Stimulated activated CD4-positive, alpha-beta T cell treated with anti-CD3 and anti-CD28 coated beads, Interleukin-1b, Interleukin-23, amount 100 ng/mL, for 48 hours (primary cell): ENCODE data around the gene GRIP2.
"Not testable (repeated sequence)": the region's sequence is repeated elsewhere in the genome, so short reads cannot be mapped to it uniquely, and the experiment has no call there.

ENCODE experiments used
- DNase-seq: peaks from one replicate; pipeline ENCODE4 v3.0.0-alpha.2; 2020

GRIP2 gene

GRCh38 chr3:14519406-14519805 lies 20.7 kb downstream of the GRIP2 start:
- DNase-seq: no peak

DNA sequence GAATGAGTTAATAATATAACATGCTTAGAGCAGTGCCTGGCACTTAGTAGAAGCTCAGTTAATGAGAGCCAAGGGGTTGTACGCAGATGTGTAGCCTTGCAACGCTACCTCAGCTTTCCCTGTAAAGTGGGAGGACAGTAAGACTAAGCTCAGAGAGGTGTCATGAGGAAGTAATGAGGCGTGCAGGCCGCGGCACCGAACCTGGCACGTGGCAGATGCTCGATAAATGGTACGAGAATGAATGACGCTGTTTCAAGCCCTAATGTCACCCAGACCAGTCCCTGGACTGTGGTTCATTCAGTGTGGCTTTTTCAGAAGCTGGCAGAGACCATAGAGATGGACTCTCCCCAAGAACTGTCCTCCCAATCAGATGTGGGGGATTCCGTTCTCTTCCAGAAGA lies 21.2 kb downstream of the GRIP2 start:
- DNase-seq: no peak

GRCh38 chr3:14518432-14518802 lies 21.7 kb downstream of the GRIP2 start:
- no peak for DNase-seq

- DNase-seq: no peak
These were observed 22.3 kb downstream of the GRIP2 start for GRCh38 chr3:14517601-14518431.

DNA sequence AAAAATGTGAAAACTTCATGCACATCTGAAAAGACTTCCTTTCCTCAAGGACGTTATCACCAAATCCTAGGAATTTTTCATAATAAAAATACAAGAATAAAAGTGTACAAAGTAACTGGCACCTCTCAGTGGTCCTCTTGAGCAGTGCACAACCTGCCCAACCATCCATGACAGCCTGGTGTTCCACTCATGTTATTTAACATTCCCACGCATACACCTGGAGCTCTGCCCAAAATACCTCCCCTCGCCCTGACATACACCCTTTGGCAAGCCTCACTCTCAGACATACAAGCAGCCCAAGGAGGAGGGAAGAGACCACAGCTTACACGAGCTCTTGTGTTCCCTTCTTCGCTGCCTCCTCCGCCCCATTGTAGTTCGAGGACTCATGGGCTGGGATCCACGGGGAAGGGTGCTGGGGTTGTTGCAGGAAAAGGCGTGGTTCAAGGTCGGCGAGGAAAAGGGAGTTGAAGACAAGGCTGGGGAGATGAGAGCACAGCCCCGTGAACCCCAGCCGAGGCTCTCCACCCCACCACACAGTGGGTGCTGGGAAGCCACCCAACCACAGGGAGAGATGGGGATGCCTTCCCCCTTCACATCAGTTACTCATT lies 23.3 kb downstream of the GRIP2 start:
- DNase-seq: no peak

- DNase-seq: not testable (repeated sequence)
These were observed 24.6 kb downstream of the GRIP2 start for GRCh38 chr3:14515526-14515925.

DNA sequence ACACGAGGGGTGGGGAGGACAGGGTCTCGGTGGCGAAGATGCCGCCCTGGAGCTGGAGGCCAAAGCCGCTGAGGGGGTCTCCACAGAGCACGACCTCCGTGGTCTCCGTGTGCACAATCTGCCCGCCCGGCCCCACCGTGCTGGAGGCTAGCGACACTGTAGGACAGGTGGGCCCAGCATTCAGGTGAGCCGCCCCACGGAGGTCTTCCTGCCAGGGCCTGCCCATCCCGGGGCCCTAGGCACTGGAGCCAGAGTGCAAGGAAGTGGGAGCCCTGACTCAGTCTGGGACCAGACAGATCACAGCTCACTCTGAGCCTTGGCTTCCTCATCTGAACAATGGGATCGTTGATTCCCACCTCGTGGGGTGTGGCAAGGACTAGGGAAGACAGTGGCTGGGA lies 25.8 kb downstream of the GRIP2 start:
- DNase-seq: no peak

- DNase-seq: no peak
These were observed 26.4 kb downstream of the GRIP2 start for GRCh38 chr3:14513566-14514322.

DNA sequence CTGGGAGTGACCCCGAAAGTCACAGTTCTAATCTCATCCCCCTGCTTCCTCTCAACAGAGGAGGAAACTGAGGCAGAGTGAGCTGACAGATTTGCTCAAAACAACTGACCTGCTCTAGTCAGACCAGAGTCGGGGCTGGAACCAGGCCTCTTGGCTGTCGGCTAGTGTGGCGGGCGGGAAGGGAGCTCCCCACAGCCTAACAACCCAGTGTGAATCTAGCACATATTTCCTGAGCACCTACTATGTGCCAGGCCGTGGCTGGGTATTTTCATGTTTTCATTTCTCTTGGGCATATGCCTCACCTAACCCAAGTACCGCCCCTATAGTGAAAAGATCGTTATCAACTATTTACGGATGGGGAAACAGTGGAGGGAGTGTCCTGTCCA lies 27.2 kb downstream of the GRIP2 start:
- DNase-seq: no peak

DNA sequence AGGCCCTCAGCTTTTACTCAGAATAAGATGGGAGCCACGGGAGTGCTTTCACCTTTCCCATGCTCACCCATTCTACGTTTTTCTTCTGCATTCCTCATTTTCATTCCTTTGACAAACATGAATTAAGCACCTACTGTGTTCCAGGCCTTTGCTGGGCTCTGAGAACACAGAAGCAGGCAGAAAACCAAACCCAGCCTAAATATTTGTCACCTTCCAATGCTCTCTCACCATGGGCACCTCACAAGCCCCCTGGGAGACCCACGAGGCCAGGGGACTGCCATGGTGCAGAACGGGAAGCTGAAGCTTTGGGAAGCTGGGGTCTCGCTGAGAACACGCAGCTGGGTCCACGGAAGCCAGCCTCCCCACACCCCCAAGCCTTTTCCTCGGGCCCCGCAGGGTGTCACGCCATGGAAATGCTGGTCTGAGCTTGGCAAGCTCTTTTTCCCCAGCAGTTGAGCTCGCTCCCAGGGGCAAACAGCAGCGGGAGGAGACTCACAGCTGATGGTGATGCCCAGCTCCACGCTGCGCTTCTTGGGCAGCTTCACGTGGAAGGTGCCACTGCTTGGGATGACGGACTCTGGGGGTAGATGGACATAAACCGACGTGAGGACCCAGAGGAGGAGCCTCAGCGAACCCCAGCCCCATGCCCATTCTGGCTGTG lies 27.7 kb downstream of the GRIP2 start:
- DNase-seq: no peak

DNA sequence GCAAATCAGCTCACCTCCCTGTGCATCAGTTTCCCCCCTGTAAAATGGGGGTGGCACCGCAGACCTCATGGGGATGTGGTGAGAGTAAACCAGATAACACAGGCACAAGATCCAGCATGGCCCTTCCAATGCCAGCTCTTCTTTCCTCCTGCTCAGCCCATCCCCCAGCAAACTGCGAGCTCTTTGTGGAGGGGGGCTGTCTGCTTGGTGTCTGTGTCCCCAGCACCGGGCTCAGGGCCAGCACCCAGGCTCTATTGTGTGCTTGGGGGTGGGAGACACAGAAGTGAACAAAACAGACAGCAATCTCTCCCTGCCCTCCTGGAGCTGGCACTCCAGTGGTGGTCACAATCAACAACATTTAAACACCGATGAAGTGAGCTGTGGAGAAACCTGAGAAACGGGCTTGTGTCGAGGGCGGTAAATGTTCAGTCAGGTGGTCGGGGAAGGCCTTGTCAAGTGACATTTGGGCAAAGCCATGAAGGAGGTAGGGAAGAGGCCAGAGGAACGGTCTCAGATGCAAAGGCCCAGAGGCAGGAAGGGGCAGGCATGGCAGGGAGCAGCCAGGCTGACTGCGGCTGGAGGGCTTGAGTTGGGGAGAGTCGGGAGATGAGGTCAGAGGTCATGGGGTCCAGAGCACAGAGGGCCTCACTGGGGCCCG lies 28.4 kb downstream of the GRIP2 start:
- DNase-seq: no peak

DNA sequence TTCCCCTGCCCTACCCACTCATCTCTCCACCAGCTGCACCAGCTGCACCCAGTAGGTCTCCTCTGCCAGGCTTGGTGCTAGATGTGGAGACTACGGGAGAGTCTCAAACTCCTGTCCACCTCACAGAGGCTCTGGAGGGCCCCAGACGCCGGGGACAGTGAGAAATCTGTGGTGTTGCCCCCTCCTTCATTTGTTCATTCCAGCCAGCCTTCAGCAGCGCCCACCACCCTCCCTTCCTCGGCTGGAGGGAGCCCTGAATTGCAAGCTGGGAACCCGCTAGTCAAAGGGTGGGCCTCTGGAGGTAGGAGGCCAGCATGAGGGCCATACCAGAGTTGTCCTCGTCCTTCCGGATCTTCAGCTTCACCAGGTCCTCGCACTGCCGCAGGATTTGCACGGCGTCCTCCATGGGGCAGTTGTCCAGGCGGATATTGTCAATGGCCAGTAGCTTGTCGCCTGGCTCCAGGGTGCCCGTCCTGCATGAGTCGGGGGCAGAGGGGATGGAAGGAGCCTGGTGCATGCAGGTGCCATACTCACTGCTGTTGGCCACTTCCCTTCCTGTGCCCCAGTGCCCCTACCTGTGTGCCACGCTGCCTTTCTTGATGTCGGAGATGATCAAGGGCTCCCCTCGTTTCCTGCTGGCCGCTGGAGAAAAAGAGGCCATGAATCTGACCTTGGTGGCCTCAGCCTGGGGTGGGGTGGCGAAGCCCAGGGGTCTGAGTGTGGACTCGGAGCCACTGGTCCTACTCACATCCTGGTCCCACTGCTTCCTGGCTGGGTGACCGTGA lies 29.1 kb downstream of the GRIP2 start:
- no peak for DNase-seq

- no peak for DNase-seq
These were observed 30.4 kb downstream of the GRIP2 start for GRCh38 chr3:14509796-14510100.

- peak; percentile 72 for DNase-seq
These were observed 31.0 kb downstream of the GRIP2 start for GRCh38 chr3:14508966-14509795.

- no peak for DNase-seq
These were observed 31.7 kb downstream of the GRIP2 start for GRCh38 chr3:14508505-14508819.

- no peak for DNase-seq
These were observed 32.2 kb downstream of the GRIP2 start for GRCh38 chr3:14507757-14508504.

GRCh38 chr3:14507305-14507741 lies 32.8 kb downstream of the GRIP2 start:
- no peak for DNase-seq

GRCh38 chr3:14506626-14507304 lies 33.4 kb downstream of the GRIP2 start:
- DNase-seq: no peak

DNA sequence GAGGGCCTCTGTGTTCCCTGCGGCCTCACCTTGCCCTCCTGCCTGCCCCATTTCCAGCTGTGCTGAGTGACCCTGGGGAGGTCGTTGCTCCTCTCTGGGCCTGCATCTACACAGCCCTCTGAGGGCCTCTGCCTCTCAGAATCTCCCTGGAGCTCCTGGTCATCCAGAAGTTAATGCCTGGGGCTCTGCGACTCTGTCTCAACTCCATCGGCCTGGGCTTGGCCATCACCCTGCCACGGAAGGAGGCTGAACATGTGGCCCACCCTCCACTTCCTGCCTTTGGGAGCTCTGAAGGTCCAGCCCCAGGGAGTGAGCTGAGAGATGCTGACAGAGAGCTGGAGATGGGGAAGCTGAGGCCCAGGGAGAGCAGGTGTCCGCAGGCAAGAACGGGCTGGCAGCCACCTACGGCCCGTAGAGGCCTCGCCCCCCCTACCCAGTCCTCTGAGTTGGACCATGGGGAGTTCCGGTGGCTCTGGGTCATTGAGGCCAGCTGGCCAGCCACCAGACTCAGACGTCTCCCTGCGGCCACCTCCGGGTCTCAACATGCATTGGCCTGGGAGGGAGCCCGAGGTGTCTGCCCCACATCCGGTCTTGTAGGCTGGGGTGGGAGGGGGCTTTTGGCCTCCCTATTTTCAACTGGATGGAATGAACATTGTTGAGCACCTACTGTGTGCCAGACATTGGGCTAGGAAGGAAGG lies 34.2 kb downstream of the GRIP2 start:
- no peak for DNase-seq
